Measurements from ENCODE around the gene S100A1.

DNA sequence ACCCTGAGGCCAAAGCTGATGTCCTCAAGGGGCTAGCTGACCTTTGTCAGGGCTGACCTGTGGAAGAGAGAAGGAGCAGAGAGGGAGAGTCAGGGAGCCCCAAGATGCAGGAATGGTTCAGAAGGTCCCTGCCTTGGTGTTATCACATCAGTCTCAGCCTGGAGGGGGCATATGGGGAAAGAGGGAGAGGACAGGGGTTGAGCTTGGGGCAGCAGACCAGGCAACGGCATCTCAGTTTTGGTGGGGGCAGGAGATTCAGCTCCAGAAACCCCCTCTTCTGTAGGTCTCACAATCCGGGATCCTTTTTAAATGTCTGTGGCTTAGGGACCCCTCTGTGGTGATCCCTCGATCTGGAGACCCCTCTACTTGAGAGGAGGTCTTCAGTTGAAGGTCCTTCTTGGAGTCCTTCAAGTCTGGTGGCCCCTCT lies 1.7 kb upstream of the S100A1 start:
- no peak for TF ChIP-seq TCF12 (IDR thresholded peaks at IDR 0.05)
- TF ChIP-seq GABPA (IDR thresholded peaks at IDR 0.05; ENCODE audit: low read depth): no peak
- no peak for TF ChIP-seq TAF1 (IDR thresholded peaks at IDR 0.05; ENCODE audit: borderline replicate concordance, low read depth, low read length)
- TF ChIP-seq YY1 (IDR thresholded peaks at IDR 0.05; ENCODE audit: low read depth): no peak
- TF ChIP-seq CHD2 (IDR thresholded peaks at IDR 0.05; ENCODE audit: low read length, partially characterized antibody): no peak
- no peak for TF ChIP-seq TEAD4 (IDR thresholded peaks at IDR 0.05; ENCODE audit: borderline replicate concordance, insufficient read depth)
- no peak for TF ChIP-seq SIN3A (IDR thresholded peaks at IDR 0.05; ENCODE audit: borderline replicate concordance, low read depth, low read length)
- TF ChIP-seq, protein P1, sequence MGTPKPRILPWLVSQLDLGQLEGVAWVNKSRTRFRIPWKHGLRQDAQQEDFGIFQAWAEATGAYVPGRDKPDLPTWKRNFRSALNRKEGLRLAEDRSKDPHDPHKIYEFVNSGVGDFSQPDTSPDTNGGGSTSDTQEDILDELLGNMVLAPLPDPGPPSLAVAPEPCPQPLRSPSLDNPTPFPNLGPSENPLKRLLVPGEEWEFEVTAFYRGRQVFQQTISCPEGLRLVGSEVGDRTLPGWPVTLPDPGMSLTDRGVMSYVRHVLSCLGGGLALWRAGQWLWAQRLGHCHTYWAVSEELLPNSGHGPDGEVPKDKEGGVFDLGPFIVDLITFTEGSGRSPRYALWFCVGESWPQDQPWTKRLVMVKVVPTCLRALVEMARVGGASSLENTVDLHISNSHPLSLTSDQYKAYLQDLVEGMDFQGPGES (IDR thresholded peaks at IDR 0.05; ENCODE audit: low read depth, low read length): no peak
- no peak for TF ChIP-seq CTCF (IDR thresholded peaks at IDR 0.05)
- no peak for TF ChIP-seq RAD21 (IDR thresholded peaks at IDR 0.05; ENCODE audit: low read length)
- no peak for TF ChIP-seq NRF1 (IDR thresholded peaks at IDR 0.05; ENCODE audit: low read depth, low read length)
- TF ChIP-seq EZH2phosphoT487 (IDR thresholded peaks at IDR 0.05; ENCODE audit: borderline replicate concordance, low read depth): no peak
- TF ChIP-seq NFIC (IDR thresholded peaks at IDR 0.05; ENCODE audit: borderline replicate concordance): no peak
